EH (cell line): ENCODE measurements around the gene PHF8.

Experiments used
- DNase-seq: peaks from one replicate; pipeline ENCODE4 v3.0.0-alpha.2; 2015; ENCODE audit warnings: low read depth

Gene PHF8

GRCh38 chrX:54044126-54044876, at the start of gene PHF8:
TSS of gene PHF8 (minus strand) at chrX:54044473. CDS start at chrX:54042728, 1,745 bp downstream.
- peak; percentile 94 for DNase-seq

DNA sequence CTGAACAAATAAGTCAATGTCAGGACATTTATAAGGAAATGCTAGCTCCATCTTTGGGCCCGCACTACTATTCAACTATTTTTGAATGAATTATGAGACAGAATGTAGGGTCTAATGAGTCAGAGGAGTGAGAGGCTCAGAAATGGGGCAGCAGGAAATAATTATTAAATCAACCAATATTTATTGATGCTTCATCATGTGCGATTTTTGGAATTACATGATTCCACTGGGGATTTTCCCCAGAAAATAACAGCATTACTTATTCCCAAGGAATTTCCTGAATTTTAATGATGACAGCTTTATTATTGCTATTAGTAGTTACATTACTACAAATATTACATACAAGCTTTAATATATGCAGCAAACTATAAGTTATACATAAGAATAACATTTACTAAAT, 49.3 kb upstream of the PHF8 start:
- DNase-seq, result peak; percentile 18

- no peak for DNase-seq
These were observed 48.9 kb upstream of the PHF8 start for GRCh38 chrX:54093159-54093558.

DNA sequence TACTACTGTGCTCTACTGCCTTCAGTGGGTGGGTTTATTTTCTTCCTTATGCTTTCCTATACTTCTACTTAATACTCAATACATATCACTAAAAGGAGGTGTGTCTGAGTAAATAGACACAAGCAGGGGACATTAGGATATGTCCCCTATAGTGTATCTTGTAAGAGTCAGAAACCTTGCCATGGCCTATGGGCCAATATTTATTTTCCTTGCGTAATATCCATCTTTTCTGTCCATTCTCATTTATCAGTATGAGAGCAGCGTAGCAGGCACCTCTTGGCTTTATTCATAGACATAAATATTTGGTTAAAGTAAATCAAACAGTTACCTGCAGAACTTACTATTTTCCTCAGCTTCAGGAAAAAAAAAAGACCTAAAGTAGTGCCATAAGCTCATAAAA, 46.6 kb upstream of the PHF8 start:
- DNase-seq, result no peak

- DNase-seq, result no peak
These were observed 44.9 kb upstream of the PHF8 start for GRCh38 chrX:54089191-54089590.

DNA sequence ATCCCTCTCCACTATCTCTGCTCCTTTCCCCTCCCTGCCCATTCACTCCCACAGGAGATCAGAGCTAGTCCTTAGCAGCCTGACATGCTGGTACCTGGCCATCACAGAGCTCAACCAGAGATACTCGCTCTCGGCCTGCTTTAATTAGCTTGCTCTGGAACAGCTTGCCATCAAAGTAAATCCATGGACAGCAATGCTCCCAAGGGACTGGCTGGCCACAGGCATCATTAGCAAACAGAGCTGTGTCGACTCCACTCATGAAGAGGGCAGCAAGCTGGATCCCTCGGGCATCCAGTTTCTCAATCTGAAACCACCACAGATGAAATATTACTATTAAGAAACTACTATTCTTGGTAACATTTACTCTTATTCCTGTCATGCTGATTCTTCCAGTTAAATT, 43.4 kb upstream of the PHF8 start:
- DNase-seq, result no peak

DNA sequence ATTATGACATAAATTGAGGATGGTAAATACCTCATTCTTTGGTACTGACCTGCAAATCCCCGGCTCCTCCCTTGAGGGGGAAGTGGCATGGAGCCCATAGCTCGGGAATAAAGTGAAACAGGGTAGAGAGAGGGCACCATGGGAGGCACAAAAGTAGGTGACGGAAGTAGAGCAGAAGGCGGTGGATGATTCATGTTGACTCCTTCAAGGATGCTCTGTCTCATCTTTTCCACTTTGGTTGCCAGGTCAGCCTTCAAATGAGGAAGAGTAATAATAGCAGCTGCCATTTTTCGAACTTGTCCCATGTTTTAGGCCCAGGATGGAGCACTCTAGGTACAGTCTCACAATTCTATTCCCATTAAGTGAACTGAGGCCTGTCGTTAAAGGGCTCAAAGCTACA, 41.4 kb upstream of the PHF8 start:
- DNase-seq, result no peak

DNA sequence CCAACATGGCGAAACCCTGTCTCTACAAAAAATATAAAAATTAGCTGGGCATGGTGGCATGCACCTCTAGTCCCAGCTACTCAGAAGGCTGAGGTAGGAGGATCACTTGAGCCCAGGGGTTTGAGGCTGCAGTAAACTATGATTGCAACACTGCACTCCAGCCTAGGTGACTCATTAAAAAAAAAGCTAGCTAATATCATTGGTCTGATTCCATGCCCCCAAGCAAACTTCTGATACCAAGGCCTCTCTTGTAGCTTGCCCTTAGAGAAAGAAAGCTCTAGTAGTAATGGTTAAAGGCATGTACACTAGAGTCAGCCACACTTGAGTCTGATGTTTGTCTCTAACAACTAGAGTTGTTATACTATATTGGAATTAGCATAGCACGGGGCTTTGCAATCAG, 32.6 kb upstream of the PHF8 start:
- peak; percentile 87 for DNase-seq

DNA sequence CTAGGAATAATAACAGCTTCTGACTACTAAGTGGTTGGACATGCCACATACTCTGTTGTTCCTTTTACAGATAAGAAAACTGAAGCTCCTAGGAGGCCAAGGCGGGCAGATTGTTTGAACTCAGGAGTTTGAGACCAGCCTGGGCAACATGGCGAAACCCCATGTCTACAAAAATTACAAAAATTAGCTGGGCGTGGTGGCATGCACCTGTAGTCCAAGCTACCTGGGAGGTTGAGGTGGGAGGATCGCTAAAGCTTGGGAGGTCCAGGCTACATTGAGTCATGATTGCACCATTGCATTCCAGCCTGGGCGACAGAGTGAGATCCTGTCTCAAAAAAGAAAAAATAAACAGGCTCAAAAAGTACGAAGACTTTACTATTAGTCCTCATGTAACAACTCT, 30.6 kb upstream of the PHF8 start:
- DNase-seq, result no peak

DNA sequence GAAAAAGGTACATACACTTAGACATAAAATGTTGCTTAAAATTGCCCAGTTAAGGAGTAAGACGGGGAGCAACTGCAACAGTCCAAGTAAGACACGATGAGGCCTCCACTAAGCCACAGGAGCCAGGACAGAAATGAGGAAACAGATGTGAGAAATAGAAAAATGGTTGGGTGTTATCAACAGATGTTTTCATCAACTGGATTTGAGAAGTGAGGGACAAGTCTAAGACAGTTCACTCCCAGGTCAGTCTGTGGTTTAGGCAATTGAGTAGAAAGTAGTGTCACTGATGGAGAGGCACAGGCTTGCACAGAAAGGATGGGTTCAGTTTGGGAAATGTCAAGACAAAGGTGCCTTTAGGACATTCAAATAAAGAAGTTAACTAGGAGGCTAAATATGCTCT, 23.5 kb upstream of the PHF8 start:
- no peak for DNase-seq

DNA sequence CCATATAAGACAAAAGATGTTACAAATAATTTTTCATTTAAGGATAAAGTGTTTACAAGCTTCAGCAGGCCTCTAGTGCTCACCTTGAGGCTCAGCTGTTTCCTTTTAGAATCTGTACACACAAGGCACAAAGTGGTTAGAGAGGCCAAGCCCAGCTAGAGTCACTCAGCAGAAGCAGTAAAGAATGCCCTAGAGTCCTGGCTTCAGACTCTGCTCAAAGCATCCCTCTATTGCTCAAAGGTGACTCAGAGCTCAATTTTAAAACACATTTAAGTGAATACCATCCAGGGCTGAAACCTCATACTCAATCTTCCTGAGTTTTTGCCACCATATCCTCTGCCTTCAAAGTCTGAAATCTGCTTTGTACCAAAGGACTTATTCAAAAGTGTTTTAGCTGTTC, 22.6 kb upstream of the PHF8 start:
- DNase-seq, result peak; percentile 47

GRCh38 chrX:54064564-54064963, 20.3 kb upstream of the PHF8 start:
- no peak for DNase-seq

- peak; percentile 3 for DNase-seq
These were observed 19.1 kb upstream of the PHF8 start for GRCh38 chrX:54063361-54063760.

DNA sequence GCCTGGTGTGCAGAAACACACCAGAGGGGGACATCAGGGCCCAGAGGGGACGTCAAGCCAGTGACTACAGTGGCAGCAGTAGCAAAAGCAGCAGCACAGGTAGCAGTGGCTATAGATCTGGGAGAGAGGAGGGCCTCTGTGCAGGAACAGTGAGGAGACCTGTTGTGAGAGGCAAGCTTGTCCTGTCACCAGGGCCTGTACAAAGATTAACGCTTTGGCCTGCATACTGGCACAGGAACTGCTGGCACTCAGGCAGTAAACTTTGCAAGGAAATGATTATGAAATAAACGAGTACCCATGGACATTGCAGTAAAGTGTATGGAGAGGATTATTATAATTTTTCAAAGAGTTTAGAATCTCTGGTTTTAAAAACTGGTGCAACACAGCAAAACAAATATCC, 5.5 kb upstream of the PHF8 start:
- DNase-seq, result no peak

DNA sequence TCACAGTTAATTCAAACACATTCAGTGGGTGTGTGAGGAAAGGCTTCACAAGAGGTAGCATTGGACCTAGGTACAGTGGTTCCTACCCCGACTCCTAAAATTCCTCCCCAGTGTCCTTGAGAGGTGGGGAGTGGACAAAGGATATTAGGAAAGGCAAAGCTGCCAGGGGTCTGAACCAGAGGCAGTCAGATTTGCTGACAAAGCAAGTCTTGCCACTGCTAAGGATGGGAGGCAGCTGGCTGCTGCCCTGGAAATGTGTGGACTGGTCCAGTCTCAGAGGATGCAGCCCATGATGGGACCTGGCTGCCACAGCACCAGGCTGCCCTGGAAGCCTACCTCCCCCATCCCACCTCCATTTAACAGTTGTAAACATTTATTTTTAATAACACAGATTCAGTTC, 4.1 kb upstream of the PHF8 start:
- no peak for DNase-seq

DNA sequence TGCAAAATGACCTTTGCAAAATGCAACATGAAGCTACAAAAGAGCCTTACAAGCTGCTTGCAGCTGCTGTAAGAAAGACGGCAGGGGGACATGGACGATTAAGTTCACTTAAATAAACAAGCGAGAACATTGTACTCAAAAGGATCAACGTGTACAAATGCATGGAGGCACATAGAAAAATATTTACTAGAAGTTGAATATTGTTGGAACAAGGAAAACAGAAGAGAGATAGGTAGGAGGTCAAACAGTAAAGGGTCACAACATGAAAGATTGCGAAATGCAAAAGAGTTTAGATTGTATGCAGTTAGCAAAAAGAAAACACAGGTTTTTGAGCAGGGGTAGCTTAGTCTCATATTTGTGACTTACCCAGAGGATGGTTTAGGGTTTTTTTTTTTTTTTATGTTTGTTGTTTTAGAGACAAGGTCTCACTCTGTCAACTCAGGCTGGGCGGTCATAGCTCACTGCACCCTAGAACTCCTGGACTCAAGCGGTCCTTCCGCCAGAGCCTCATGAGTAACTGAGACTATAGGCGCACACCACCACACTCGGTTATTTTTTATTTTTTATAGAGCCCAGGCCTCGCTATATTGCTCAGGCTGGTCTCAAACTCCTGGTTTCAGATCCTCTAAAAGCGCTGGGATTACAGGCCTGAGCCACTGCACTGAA, 1.4 kb upstream of the PHF8 start:
- no peak for DNase-seq

DNA sequence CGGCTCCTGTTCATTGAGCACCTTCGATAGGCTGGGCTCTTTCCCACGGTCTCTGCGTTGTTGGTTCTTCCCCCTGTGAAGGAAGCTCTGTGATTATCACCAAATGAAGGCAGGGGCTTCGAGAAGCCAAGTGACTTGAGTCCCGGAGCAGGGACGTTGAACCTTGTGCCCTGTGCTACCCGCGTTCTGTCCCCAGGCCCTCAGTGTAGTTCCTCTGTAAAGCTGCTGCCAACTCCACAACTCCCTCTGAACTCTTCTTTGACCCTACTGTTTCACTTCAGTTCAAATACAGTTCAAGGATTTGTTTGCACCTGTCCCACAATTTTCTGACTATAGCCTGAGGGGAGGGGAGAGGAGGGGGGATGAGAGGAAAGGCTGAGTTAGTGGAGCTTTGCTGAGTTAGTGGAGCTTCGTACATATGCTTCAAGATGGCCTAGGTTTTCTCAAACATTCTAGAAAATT, 635 bp upstream of the PHF8 start:
- DNase-seq, result no peak

DNA sequence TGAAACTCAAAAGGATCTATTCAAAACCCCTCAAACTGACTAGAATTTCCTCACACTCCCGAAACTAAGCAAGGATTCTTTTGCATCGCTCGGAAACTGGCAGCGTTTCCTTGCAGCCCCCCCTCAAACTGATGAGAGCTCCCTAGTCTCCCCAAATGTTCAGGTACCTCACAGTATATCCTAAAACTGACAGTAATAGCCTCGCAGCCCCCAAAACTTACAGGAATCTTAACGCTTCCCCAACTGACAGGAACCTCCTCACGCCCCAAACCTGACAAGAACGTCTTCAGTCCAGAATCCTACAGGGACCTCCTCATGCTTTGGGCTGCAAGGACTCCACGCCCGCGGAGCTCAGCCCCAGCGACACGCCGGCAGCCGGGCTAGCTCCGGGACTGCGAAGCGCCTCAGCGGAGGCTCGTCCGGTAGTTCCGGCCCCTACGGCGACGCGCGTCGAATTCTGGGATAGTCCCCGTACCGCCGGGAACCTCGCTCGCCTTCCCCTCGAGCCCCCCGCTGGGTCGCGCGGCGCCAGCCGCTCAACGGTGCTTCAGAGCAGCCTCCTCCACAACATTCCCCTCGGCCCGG, 640 bp downstream of the PHF8 start:
- DNase-seq, result peak; percentile 45

DNA sequence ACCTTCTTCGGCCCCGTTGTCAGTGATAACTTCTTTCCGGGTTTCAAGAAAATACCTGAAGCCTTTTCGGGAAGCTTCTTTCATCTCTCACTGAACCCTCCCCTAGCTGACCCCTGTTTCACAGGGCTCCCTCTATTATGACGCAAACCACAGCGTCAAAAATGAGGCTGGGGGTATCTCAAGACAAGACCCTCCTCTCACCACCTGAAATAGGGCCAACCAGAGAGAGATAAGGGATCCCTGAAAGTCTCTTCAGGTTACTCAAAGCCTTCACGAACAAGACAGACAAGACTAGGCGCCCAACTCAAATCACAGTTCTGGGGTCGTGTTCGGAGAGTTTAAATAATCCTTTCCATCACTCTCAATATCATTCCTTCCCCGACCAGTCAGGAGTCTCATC, 1.2 kb downstream of the PHF8 start:
- no peak for DNase-seq

- DNase-seq, result peak; percentile 72
These were observed 1.7 kb downstream of the PHF8 start for GRCh38 chrX:54042609-54043021.

DNA sequence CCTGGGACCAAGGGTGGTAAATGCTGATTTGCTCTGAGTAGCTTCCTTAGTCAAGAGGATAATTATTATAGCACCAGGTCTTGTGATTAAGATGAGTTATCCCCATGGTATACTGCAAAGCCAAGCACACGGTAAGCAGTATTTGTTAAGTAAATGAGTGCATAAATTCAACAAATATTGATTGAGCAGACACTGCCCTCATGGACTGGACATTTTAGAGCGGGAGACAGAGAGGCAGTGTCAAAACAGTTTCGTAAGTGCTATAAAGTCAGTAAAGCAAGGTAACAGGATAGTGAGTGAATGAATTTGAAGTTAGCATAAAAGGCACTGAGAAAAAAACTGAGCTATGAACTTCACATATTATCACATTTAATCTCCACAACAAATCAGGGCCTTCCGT, 13.9 kb downstream of the PHF8 start:
- DNase-seq, result no peak

- DNase-seq, result no peak
These were observed 14.6 kb downstream of the PHF8 start for GRCh38 chrX:54029529-54030143.

- DNase-seq, result no peak
These were observed 19.9 kb downstream of the PHF8 start for GRCh38 chrX:54024350-54024749.
